ENCODE results near the gene PTPN23. TPM values are rescaled to one million over a fixed set of nuclear protein-coding genes. Genes with fewer than 3 reads are reported as not detected.

Gene PTPN23
- total and polyA plus RNA-seq, 9 of the 15 experiments (the other 6 are each of a cell fraction or from before 2014, with no cell fraction given), result 0.41 to 58.7 (median 7.2) TPM

DNA sequence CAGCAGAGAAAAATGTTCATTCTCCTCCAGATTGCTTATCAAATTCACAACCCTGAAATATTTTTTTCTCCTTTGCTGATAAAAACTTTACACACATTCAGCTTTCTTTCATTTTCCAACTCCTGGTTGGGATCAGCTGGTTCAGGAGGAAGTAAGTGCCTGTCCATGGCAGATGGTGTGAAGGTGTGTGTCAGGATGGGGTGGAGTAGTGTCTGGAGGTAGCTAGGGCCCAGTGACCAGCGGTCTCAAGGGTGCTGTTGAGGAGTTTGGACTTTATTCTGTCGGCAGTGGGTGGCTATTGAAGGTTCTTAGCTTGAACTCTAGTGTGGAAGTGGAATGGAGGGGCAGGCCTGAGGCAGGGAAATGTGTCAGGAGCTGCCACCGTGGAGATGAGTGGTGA, 46.9 kb upstream of the PTPN23 start (continued):
- TF ChIP-seq, protein P1, sequence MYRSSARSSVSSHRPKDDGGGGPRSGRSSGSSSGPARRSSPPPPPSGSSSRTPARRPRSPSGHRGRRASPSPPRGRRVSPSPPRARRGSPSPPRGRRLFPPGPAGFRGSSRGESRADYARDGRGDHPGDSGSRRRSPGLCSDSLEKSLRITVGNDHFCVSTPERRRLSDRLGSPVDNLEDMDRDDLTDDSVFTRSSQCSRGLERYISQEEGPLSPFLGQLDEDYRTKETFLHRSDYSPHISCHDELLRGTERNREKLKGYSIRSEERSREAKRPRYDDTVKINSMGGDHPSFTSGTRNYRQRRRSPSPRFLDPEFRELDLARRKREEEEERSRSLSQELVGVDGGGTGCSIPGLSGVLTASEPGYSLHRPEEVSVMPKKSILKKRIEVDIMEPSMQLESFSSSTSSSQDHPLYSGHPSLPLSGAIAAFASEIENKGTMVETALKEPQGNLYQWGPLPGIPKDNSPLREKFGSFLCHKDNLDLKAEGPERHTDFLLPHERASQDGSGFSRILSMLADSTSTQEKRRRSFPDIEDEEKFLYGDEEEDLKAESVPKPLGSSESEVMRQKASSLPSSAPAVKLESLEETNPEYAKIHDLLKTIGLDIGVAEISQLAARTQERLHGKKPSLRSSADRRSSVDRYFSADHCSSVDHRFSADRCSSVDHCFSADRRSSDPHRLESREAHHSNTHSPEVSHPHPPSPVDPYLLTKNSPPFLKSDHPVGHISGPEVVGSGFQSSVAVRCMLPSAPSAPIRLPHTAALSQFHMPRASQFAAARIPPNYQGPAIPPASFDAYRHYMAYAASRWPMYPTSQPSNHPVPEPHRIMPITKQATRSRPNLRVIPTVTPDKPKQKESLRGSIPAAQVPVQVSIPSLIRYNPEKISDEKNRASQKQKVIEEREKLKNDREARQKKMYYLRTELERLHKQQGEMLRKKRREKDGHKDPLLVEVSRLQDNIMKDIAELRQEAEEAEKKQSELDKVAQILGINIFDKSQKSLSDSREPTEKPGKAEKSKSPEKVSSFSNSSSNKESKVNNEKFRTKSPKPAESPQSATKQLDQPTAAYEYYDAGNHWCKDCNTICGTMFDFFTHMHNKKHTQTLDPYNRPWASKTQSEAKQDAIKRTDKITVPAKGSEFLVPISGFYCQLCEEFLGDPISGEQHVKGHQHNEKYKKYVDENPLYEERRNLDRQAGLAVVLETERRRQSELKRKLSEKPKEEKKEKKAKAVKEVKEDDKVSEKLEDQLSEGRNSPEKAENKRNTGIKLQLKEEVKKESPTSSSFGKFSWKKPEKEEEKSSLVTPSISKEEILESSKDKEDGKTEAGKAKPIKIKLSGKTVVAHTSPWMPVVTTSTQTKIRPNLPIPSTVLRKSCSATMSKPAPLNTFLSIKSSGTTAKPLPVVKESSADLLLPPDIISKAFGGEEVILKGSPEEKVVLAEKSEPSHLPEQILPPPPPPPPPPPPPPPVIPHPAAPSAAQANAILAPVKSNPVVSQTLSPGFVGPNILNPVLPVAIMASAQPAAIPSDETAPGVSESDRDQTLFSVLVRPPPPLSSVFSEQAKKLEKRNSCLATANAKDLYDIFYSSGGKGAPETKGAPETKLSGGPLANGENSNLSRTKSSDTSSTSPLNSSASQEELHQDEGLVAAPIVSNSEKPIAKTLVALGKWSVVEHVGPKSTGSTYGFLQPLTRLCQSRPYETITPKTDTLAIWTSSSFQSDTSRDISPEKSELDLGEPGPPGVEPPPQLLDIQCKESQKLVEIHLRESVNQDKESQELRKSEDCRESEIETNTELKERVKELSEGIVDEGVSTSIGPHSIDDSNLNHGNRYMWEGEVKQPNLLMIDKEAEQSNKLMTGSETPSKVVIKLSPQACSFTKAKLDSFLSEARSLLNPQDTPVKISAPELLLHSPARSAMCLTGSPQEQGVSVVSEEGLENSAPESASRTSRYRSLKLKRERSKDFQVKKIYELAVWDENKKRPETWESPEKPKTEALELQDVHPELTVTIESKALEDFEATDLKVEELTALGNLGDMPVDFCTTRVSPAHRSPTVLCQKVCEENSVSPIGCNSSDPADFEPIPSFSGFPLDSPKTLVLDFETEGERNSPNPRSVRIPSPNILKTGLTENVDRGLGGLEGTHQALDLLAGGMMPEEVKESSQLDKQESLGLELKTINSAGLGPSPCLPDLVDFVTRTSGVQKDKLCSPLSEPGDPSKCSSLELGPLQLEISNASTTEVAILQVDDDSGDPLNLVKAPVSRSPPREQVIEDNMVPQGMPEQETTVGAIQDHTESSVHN (IDR thresholded peaks at IDR 0.05; ENCODE audit: borderline replicate concordance in 1 of 2, low read depth in 1 of 2), result no peak
- TF ChIP-seq ZFPM2 (CRISPR knock-in tag; IDR thresholded peaks at IDR 0.05) (no peak), IRF2 (CRISPR knock-in tag; IDR thresholded peaks at IDR 0.05) (no peak), CEBPB (tag; IDR thresholded peaks at IDR 0.05) (no peak), BRD4 (IDR thresholded peaks at IDR 0.05) (no peak), ZFP1 (CRISPR knock-in tag; IDR thresholded peaks at IDR 0.05) (no peak), NFE2 (IDR thresholded peaks at IDR 0.05; ENCODE audit: low read depth) (no peak), FOXJ3 (CRISPR knock-in tag; IDR thresholded peaks at IDR 0.05) (no peak), ZSCAN29 (IDR thresholded peaks at IDR 0.05) (no peak), MAFG (tag; conservative IDR thresholded peaks at IDR 0.05) (no peak), RAD51 (IDR thresholded peaks at IDR 0.05; ENCODE audit: borderline replicate concordance, low read depth) (no peak)
